Measurements from ENCODE around the gene DDX24.

The DDX24 gene

DNA sequence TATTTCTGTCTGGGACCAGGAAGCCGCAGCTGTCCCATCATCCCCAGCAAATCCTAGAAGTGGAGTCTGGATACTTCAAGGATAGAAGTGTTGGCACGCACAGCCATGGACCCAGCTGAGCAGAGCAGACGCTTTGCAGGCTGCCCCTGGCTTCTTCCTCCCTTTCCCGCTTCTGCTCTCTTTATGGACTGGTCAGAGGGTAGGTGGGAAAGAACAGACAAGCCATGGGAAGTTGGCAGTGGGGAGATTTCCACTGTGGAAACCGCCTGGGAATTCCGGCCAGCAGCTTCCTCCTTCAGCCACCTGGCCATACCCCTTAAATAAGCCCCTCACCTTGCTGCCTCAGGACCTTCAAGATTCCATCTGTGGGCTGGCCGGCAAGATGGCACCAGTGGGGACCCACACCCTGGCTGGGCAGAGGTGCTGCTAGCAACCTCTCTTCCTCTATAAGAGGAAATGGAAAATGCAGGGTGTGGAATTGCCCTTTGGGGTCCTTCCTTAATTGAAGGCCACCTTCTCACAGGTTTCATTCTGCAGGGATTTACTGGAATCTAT lies 34.2 kb downstream of the DDX24 start:
- no peak for DNase-seq

DNA sequence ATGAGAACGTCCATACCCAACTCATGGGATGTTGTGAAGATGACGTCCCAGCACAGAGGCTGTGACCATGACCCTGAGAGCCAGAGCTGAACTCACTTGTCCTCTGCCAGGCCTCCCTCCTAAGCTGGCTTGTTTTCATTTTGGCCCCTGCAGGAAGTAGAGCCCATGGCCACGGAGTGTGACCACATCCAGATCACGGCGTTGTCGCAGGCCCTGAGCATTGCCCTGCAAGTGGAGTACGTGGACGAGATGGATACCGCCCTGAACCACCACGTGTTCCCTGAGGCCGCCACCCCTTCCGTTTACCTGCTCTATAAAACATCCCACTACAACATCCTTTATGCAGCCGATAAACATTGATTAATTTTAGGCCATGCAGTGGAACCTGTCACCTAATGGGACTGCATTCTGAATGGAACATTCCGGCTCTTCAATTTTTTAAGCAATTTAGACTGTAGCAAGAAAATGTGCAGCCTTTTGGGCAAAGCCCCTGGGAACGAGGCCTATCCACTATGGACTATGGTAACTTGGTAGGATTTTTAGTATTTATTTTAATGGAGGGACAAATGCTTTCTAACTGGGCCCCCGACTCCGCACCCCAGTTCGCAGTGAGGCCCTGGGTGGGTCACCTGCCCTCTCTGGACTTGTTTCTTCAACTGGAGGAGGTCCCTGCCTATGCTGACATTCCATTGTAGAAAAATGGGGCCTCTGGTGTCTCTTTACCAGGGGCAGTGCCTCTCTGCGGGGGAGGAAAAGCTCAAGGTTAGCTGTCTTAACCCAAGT lies 35.2 kb downstream of the DDX24 start:
- DNase-seq, result no peak

DNA sequence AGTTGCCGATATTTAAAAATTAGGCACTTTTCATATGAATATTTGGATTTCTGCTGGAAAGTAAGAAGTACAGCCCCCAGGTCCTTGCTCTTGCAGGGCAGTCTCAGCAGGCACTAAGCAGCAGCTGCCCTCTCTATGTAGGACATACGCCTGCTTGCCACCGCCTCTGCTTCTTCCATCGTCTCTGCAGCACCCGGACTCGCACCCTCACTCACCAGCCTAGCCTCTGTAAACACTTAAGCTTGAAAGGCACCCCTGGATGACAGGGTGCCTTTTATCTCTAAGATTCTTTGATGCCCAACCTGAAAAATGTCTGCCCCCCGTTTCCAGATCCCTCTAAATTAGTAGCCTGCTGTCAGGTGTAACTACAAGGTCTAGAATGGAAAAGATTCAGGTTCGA lies 35.9 kb downstream of the DDX24 start:
- DNase-seq, result no peak

DNA sequence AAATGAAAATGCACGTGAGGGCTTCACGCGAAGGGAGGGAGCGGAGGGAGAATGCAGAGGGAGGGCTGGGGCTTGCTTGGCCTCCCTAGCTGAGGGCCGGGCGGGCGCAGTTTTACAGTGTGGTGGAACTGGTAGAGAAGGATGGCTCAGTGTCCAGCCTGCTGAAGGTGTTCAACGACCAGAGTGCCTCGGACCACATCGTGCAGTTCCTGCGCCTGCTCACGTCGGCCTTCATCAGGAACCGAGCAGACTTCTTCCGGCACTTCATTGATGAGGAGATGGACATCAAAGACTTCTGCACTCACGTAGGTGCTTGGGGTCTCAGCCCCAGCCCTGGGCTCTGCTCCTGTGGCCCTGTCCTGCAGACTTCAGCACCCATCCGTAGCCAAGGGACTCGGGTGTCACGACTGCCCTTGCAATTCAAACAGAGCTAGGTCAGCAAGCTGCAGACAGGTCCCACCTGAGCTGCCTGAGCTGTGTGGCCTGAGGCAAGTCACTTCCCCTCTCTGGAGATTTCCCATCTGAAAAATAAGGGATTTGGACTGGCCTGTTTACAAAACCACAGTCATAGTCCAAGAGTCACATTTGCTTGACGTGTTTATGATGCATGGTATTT lies 36.4 kb downstream of the DDX24 start:
- no peak for DNase-seq

GRCh38 chr14:94043756-94044475 lies 37.1 kb downstream of the DDX24 start:
- DNase-seq, result no peak

DNA sequence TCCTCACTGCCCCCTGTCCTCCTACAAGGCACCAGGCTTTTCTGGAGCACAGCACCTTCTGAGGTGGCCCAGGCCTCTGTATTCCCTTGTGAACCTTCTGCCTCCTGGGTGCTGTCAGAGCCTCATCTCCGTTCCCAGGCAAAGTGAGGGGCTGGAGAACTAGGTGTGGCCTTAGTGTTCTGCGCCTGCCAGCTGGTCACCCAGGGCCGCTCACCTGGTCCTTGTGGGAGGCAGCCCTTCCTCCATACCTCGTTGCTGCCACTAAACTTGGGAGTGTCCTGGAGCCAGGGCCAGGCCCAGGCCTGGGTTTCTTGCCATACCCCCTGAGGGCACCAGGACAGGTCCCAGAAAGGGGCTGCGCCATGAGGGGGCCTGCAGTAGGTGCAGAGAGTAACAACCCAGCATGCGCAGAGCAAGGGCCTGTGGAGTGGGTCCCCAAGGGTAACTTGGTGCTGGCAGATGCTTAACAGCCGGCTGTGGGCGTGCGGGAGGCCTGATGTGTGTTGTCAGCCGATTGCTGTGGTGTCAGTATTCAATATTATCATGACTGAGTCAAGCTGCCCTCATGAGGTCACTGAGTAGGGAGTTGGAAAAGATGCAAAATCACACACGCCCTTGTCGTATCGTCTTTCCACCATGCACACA lies 37.8 kb downstream of the DDX24 start:
- DNase-seq, result no peak

DNA sequence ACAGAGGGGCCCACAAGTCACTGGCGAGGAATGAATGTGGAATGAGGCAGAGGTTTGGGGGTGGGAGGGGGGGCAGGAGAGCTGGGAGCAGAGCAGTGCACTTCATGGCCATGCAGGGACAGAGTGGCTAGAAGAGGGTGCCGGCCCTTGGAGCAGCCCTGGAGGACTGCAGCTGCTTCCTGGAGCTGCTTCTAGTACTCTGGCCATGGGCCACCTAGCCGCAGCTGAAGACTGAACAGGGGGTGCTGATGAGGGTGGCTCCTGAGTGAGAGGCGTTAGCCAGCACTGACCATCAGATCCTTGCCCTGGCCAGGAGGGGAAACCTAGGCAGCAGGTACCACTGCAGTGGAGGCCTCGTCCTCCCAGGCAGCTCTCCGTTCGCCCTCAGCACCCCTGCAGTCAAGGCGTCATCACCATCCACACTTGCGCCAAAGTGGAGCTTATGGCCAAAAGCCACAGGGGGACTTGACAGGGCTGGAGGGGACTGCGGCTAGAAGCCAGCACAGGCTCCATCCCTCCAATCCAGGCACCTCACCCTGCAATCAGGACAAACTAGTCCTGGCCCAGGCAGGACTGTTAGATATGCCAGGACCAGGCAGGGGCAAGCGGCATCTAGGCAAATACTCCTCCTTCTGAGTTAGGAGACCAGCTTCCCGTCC lies 38.4 kb downstream of the DDX24 start:
- DNase-seq, result no peak

- DNase-seq, result no peak
Observed at GRCh38 chr14:94041551-94042346, 39.3 kb downstream of the DDX24 start.

DNA sequence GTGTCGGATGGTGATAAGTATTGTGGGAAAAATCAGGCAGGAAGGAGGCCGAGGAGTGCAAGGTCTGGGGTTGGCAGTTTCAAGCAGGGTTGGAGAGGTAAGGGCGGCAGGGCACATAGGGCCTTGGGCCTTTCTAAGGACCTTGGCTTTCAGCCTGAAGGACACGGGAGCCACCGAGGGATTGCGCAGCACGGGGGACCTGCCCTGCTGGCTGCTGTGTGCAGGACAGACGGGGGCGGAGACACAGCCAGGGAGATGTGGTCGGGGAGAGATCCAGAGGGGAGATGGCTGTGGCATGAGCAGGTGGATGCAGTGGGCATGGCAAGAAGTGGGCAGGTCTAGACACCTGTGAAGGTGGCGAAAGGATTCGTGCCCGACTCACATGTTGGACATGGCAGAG lies 40.2 kb downstream of the DDX24 start:
- no peak for DNase-seq

DNA sequence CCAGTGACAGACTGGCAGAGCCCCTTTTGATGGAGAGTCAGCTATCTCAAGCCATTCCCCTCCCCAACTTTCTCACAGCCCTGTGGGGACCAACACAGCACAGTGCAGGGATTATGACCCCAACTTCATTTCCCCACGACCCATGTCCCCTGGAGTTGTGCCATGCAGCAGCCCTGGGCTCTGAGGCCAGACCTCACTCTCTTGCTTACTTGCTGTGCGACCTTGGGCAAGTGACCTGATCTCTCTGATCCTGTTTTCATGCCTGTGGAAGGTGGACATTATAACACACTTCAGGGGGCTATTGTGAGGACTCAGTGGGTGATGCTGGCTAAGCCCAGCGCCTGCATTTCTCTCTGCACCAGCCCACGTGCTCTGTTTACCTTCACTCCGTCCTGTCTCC lies 40.8 kb downstream of the DDX24 start:
- no peak for DNase-seq

DNA sequence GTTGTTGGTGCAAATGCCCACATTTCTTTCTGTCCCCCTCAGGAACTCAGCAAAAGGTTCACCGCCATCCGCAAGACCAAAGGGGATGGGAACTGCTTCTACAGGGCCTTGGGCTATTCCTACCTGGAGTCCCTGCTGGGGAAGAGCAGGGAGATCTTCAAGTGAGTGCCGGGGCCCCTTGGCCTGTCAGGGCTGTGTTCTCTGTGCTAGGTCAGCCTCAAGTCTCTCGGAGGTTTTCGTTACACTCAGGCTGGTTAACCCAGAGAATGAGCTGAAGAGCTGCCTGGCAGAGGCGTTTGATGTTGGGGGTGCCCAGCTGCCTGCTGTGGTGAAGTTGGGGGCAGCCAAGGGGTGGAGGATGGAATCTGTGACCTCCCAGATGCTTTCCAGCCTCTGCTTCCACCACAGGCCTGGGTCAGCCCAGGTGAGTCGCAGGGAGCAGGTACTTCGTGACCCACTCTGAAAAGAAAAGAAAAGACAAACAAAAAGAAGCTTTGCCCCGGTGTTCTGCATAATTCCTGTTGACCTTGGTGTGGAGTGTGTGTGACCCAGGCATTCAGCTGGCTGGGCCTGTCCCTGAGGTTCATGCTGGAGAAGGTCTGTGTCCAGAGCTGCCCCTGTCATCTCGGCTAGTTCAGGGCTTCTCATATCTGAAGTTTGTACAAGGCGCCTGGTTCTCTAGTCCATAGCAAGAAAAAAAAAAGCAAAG lies 41.9 kb downstream of the DDX24 start:
- DNase-seq, result no peak

DNA sequence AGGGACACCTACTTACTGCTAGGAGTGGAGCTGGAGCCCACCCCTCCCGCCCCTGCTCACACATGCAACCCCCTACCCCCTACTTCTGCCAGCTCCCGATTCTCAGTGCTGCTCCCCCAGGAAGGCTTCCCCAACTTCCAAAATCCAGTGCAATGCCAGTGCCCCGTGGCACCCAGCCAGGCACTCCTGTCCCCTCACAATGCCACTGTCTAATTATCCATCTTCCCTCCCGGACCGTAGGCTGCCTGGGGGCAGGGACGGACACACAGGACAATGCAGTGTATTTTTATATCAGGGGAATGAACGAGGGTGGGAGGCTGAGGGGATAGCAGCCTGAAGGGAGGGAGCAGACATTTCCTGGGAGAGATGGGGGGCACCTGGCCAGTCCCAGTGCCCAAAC lies 42.5 kb downstream of the DDX24 start:
- DNase-seq, result no peak

DNA sequence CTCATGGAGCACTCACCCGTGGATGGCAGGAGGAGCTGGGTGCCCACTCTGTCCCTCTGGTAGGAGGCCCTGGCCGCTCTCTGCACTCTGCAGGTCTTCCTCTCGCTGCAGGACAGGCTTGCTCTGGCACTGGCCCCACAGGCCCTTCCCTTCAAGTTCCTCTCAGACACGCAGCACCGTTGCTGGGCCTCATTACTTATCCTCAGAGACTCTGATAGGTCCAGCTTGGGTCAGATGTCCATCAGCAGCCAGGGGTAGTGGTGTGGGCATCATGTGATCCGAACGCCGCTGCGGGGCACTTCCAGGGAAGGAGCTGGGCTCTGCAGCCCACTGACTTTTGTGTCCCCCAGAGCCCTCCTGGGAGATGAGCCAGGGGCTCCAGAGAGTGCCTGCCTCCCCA lies 43.0 kb downstream of the DDX24 start:
- DNase-seq, result no peak

DNA sequence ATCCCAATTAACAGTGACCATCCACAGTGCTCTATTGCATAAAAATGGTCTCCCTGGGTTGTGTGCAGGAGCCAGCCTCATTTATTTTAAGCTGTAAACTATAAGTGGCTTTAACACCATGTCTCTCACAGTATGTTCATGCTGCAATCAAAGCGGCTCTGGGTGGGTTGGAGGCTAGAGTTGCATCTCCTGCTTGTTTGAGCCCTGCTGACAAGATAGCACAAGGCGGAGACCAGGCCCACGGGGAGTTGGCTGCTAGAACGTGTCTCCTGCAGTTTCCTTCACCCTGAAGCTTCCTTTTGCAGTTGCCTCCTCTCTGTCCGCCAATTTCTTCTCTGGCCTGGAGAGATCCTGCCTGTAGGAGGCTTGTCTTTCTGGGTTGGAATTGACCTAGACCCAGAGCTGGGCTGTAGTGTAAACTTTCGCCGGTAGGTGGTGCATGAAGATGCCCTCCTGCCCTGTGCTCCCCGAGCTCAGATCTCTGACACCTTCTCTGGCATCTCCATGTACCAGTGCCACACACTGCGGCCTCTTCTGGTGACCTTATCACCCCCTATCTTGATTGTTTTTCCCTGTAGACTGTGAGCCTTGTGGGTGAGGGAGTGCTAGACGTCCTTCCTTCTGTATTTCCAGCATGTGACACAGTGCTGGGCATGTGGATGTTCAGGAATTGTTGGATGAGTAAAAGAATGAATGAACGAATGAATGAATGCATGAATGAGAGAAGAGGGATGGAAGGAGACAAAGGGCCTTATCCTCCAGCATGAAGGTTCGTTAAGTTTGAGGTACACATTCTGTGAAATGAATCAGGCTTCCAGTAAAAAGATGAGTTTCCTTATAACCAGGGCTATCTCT lies 44.5 kb downstream of the DDX24 start:
- peak; percentile 79 for DNase-seq

DNA sequence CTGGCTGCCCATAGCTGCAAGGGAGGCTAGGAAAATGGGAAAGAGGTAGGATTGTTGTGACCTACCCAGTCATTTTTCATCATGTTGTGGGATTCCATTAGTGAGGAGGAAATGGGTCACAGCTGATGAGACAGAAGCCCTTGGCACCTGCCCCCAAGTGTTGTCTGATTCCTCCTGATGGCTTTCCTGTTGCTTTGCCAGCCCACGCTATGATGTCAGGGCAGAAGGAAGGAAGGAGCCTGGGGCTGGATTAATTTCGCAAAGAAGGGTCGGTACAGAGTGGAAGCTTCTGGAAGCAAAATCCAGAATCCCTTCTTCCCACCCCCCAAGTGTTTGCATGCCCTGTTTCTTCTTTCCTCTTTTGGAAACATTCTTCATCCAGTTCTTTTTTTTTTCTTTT lies 46.1 kb downstream of the DDX24 start:
- no peak for DNase-seq

DNA sequence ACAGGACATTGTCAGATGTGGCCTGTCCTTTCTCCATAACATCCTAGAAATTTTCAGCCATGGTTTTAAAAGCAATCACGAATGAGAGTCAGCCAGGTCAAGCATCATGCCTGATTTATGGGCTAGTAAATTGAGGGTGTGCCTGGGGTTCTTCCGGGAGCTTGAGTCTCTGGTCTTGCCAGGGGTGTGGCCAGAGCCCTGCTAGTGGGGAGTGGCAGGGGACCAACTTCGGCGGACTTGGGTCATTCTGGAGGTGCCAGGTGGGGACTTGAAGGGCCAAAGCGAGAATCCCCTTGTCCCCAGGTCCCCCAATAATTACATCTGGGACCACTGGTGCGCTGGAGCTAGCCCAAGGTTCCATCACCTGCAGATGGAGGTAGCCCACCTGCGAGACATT lies 49.1 kb downstream of the DDX24 start:
- no peak for DNase-seq

- DNase-seq, result no peak
Observed at GRCh38 chr14:94031161-94031882, 49.7 kb downstream of the DDX24 start.

- DNase-seq, result no peak
Observed at GRCh38 chr14:94030571-94030970, 50.4 kb downstream of the DDX24 start.

- no peak for DNase-seq
Observed at GRCh38 chr14:94029671-94030203, 51.3 kb downstream of the DDX24 start.
